GM18861 (cell line): ENCODE measurements around the gene CALHM5.

Experiments used
- ATAC-seq: cut with Tn5 transposase; IDR thresholded peaks from one replicate; pipeline ENCODE4 v1.9.1; 2021; ENCODE audit not compliant: unreplicated experiment

The CALHM5 gene

DNA sequence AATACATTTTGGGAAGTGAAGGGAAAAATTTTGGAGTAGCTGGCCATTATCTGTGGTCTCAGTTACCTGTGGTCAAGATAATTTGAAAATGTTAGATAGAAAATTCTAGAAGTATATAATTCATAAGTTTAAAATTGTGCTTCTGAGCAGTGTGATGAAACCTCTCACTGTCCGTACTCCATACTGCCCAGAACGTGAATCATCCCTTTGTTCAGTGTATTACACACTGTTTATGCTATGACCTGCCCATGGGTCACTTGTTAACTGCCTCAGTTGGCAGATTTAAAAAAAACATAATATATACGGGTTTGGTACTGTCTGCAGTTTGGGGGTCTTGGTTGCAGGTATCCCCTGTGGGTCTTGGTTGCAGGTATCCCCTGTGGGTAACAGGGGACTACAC is 4.1 kb upstream of the CALHM5 start:
- no peak for ATAC-seq

DNA sequence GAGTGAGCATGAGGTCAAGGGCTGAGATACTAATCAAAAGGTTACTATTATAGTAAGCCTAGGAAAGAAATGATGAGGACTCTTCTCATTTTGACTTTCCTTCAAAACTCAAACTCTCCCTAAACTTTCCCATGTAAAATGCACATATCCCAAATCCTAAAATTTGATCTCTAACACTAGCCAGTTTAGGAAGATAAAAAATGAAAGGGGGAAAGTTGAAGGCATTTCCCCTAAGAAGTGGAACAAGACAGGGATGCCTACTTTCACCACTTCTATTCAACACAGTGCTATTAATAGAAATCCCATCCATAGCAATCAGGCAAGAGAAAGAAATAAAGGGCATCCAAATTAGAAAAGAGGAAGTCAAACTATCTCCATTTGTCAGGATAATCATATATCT is 2.9 kb upstream of the CALHM5 start:
- ATAC-seq, result no peak

DNA sequence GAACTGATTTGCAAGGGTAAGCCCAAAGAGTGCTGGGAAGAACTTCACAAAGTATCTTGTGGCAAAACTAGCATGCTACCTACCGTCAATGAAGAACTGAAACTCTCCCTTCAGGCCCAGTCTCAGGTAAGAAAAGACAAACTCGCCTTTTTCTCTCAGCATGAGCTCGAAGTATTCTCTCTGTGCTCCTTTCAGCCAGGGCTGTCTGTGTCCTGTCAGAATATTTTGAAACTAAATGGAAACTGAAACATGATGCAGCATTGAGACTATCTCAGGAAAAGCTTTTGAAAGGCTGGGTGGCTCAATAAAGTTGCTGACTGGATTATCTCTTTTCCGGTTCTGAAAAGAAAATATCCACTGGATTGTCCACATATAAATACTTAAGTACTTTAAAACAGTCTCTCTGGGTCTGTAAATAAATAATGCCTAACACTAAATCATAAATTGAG is 696 bp downstream of the CALHM5 start:
- ATAC-seq, result peak; percentile 81

DNA sequence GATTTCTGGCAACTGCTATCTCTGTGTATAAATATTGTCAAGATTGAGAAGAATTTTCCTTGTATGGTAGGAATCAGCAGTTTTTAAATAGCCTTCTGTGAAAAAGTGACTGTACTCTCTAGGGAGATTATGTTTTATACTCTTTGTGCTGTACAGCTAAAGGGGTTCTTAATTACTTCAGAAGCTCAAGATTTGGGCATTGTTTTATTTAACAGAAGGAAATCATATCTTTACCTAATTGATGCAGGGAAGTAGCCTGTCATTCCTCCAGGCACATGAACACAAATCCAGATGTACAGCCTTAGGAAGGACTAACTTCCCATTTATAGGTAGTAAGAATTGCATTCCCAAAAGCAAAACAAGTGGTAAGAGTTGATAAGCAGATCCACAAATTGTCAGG is 1.3 kb downstream of the CALHM5 start:
- ATAC-seq, result no peak

DNA sequence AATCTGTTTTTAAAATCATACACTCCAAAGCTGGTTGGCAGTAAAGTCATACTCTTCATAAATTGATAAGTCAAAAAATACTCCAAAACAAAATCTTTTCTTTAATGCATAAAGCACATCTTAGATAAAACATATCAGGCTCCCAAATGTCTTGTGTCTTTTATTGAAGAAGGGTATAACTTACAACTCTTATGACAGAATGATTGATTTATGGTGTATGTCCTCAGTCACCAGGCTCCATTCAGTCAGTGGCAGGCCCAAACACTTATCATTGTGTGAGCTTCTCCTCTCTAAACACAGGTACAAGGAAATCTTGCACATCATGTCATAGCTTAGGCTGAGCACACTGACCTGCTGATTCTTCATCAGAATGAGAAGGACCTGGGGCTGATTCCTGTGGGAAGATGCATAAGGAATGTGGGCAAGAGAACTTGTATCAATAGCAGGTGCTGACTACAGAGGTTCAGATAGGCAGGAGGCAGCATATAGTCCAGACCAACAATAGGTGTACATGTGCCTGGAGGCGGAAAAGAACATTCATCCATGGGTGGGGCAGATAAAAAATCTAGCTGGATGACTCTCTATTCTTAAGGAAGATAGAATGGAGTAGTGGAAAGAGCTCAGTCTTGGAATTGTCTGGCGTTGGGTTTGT is 1.9 kb downstream of the CALHM5 start:
- ATAC-seq, result no peak

DNA sequence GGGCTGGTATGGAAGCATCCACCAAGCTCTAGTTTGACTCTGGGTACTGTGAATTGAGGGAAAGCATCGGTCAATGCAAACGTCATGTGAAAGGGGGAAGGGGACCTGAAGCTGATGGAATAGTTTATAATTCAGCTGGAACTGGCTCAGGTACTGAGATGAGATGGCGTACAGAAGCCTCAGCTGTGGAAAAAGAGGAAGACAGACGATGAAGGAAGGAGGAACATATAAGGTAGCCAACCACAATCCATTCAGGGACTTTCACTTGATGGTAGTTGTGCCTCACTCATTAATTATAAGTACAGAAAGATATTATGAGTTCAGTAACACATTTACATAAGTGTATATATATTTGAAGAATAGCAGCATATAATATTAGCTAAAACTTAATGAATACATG is 2.7 kb downstream of the CALHM5 start:
- no peak for ATAC-seq

DNA sequence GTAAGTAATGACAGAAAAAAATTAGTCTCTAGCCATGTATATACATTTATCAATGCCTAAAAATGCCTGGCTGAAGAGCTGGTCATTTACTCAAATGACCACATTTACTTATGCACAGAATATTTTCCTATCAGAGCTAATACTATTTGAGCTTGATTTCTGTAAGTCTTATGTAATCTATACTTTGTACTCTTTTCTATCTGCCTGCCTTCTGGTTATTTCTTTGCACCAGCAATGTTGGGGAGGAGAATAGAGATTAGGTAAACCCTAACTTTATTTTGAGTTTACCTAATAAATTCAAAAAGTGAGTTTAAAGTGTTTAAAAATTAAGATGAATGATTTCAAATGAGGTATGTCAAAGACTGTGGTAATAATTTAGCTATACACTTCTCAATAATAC is 3.7 kb downstream of the CALHM5 start:
- ATAC-seq, result no peak

DNA sequence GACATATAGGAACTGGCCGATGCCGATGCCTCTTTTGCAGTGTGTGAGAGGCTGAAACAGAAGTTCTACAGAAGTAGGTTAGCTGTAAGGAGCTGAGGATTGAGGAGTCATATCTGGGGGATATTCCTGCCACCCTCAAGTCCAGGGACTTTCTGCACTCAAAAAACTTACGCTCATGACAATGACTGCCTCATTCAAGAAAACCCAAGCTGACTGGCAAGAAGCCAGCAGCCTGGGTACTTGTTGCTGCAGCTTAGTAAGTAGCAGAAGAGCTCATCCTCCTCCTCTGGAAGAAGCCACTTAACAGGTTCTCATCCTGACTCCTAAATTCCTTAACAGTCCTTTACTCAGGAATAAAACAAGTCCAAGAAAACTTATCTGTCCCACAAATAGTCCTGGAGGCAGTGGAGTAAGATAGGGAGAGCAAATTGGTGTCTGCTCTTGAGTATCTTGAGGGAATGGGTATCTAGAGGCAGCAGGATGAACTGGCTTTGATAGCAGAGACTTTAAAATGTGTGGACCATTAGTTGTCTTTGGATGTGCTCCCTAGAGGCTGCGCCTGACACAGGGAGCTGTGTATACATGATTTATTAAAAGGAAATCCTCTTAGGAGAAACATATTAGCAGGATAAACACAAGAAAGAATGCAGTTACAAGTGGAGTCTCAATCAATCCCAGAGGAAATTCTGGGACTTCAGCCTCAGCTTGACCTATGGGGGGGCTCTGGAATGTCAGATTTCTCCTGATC is 7.4 kb downstream of the CALHM5 start:
- no peak for ATAC-seq

DNA sequence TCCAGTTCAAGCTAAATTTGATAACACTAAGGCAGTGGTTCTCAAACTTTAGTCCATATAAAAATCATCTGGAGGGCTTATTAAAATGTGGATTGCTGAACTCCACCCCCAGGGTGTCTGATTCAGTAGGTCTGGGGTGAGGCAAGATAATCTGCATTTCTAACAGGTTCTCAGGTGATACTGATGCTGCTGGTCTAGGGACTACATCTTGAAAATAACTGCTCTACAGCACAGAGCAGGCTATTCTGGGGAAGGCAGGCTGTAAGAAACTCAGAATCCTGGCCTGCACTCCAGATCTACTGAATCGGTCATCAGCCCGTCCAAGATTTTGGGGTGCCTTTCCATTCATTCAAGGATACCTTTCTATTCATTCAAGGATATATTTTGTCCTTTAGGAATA is 11.5 kb downstream of the CALHM5 start:
- no peak for ATAC-seq

DNA sequence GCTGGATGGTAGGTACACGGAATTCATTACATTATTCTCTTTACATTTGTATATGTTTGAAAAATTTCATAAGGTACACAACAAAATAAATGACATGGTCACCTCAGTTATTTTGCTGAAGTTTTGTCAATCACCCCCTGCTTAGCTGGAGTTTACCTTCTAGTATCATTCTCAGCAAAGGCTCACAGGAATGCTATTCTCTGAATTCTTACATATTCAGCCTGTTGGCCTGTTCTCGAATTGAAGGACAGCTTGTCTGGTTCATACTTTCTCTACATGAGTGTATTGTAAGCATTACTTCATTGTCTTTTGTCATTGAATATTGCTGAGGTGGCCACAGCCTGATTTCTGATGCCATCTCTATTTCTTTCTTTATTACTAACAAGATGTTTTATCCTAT is 12.8 kb downstream of the CALHM5 start:
- ATAC-seq, result no peak

DNA sequence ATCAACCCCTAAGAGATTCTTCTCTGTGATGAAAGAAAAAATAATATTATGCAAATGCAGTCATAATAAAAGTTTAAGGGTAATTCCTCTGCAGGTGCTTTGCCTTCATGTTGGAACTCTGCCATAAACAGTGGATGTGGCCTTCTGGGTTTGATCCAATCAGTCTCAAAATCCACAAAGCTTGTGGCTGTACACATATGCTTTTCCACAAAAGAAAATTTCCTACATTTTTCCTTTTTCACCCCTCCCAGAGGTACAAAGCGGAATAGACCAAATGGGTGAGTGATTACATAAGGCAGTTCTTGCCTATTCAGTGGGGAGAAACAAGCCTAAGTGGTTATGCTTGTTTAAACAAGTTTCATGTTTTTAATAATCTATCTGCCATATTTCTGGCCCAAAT is 16.7 kb downstream of the CALHM5 start:
- no peak for ATAC-seq

DNA sequence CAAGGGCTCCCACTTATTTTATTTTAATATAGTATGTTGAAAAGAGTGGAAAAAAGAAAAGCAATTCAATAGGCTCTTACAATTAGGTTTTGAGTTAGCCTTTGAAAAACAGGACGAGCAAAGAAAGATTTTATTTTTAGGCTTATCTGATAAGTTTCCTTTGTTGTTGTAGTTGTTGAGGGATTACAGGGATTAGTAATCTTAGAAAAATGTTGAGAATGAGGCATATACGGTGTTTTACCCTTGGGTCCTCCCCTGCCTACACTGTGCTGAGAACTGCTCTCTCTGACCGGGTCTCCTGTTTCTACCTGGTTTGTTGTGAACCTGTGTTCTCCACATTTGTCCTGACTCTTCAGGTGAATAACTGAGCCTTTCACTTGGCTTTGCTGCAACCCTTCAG is 17.3 kb downstream of the CALHM5 start:
- ATAC-seq, result no peak

DNA sequence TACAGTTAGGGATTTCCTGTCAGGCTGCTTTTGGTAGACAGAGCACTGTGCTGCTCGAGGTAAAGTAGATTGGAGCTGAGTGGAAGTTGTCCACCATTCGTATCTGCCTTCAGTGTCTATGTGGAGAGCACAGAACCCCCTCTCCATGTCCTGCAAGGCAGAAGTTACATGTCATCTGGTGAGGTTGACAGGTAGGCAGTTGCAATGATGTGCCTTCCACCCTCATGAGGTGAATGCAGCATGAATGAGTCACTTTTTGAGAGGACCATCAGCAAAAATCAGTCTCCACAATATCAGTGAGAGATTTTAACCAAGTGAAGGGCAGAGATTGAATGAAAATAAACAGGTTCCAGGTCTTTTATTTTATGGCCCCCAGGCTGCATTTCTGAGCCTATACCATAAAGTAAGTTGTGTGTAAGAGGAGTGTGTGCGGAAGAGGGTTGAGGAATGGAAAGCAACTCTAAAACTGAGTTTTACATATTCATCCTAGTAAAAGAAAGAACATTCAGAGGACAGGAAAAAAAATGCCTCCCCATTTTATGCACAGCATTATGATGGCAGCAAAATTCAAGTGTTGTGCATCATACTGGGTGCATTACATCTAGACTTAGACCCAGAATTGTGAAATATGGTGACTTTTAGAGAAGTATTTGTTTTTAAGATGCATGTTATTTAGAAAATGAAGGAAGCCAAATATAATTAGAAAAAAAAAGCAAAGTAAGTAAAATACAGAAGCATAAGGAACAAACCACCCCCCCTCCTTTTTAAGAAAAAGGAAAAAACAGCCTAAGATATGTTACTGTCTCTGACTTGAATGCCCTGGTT is 18.2 kb downstream of the CALHM5 start:
- no peak for ATAC-seq

DNA sequence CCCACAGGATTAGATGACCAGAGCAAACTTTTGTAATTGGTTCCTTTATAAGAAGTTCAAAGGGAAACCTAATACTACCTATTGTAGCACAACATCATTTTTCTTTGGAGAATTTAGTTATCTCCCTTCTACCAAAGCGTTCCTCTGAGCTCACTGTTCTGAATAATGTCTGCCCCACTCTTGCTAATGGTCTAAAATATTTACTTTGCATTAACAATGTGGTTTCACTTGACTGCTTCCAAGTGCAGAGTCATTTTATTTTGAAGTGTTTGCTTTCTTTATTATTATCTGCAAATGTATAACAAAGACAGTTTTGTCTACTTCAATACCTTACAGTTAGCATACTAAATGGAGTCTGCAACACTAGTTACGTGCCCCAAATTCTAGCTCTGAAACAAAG is 19.0 kb downstream of the CALHM5 start:
- no peak for ATAC-seq

DNA sequence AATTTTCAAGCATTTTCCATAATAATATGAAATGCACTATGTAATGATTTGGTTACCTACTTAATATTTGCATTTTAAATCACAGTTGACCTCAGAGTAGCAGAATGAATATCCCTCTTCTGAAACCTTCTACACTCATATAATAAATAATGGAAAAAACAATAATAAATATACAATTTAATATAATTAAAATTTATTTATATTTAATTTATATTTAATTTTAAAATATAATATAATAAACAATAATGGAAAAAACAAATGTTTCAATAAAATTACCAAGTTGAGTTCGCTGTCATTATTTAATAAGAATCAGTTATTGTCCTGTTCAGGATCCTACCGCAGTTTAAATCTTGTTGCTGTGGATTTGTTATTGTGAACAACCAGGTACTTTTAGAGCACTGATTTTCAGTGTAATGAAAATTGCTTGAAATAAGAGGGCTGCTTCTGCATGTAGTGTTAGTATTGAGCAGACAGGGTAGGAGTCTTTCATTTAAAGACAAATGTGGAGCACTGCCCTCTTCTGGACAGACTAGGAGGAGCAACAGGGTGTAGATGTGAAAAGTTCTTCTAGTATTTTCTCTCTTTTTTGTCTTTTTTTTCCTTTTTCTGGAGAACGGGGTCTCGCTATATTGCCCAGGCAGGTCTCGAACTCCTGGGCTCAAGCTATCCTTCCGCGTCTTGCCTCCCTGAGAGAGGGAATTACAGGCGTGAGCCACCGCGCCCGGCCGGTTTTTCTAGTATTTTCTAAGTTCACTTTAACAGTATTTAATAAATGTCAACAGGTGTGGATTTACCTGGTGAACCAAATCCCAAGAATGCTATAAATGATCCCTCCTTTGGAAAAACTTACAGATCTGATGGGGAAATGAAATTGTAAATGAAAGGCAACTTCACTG is 20.5 kb downstream of the CALHM5 start:
- peak; percentile 50 for ATAC-seq

DNA sequence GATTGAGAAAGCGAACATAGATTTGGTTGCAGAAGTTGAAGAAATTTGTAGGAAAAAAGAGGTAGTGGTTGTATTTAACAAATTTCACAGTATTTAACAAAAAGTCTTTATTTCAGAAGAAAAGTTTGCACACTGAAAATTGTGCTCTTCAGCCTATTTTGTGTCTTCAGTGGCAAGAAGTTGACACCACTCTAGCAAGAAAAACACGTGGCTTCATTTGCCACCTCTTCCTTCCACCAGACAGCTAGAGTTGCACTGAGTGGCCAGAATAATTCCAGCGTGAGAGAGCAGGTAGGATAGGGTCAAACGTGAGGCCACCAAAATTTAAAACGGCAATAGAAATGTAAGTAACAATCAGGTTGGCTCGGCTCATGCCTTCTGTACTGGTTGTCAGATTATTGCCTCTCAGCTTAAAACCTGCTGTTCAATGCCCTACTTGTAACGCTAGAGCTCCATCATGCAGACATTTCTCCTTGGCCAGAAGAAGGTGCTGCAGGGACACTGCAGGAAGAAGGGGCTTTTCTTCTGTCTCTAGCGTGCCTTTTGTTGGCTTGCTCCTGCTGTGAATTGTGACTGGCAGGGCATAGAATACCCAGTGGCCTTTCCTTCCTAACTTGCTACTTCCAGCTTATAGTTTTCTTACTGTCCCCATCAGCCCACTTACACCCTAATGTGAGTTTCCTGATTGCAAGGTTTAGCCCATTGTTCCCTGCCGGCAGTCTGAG is 22.0 kb downstream of the CALHM5 start:
- no peak for ATAC-seq

DNA sequence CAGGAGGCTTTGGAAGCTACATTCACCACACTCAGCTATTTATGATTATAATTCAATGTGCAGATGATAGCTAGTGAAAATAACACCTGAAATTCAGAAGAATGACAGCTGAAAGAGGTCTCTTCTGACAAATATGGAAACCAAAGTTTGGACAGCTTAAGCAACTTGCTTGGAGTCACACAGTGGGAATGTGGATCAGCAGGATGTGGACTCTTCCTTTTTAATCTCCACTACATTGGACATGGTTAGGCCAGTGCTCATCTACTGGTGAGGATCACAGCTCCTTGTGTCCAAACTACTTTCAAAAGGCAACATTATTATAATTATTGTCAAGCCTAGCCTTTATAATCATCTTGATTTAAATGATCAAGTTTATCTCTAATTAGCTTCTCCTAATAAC is 23.7 kb downstream of the CALHM5 start:
- no peak for ATAC-seq

DNA sequence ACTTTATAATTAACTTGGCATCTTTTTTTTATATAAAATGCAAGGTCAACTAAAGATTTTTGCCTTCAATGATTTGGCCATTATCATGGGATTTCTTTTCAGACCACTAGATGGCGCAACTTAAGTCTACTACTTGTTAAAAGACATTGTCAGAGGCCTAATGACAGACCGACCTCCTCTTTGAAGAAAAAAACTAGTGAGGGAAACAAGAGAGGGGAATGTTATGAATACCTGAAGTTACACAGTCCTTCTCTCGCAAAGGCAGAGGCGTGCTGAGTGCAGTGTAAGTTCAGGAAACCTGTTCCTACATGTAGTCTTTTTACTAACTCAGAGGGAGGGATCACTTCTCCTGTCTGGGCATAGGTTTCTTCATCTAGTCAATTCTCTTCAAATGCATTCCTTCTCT is 24.8 kb downstream of the CALHM5 start:
- ATAC-seq, result peak; percentile 50

DNA sequence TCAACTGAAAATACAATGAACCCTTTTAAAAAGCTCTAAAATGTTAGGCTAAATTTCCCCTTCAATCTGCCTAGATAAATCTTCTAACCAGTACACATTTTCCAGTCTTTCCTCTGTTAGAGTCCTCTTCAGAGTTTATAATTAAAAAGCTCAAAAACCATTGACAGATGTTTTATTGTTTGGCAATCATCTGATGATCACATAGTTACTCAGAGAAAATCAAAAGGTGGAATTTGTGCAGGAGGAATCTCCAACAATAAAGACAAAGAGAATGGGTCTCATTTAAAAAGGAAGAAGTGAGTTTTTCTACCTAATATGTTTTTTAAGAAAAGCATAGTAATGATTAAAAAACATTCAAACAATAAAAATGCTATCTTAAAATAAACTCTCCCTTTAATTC is 31.0 kb downstream of the CALHM5 start:
- ATAC-seq, result no peak

DNA sequence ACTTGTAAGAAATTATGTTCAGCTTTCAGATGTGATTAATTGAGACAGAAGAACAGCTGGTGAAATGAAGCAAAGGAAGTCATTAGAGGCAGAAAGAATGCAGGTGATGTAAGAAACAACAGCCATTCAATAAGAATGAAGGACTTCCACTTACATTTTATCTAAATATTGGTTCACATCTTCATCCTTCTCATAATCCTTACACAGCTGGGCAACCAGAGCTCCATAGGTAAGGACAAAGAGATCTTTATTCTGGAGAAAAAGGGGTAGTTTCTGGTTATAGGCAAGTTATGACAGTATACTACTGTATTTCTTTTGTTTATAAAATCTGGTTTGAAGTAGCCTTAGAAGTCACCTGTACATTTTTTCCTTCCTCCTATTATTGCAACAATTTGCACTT is 31.7 kb downstream of the CALHM5 start:
- no peak for ATAC-seq
